ENCODE results near the gene LEPR. TPM values are rescaled to one million over a fixed set of nuclear protein-coding genes. Genes with fewer than 3 reads are reported as not detected.

The LEPR gene
- total RNA-seq, 1 experiment from 2014 or later = 5.3 TPM

GRCh38 chr1:65437616-65438015 lies 17.1 kb downstream of the LEPR start:
- no peaks in the 10 kb centered on the region for H3K27me3 Mint-ChIP-seq (ENCODE audit: low read depth)
- peaks cover 8% of the 10 kb centered on the region for H3K36me3 Mint-ChIP-seq
- DNase-seq (ENCODE audit: low spot score) (no peak), ATAC-seq (no peak)
- peaks cover 5% of the 10 kb centered on the region for H3K9me3 Mint-ChIP-seq
- ChIA-PET POLR2A (interaction anchor here (1.2 kb wide), 1 partner anchor 17 kb away, joined by 3 read pairs; the partner anchor contains the start of genes LEPR and LEPROT), CTCF (interaction anchor here (0.7 to 6.3 kb wide), 4 partner anchors 12 to 250 kb away, joined by 4 to 37 read pairs (median 12); no protein-coding TSS in a partner anchor)
- H3K4me3 Mint-ChIP-seq = no peak overlapping the region
- TF ChIP-seq GTF2I (CRISPR knock-in tag; conservative IDR thresholded peaks at IDR 0.05) = no peak
- TF ChIP-seq ZNF263 (CRISPR knock-in tag; IDR thresholded peaks at IDR 0.05; ENCODE audit: low read depth) = no peak
- TF ChIP-seq ZBTB43 (CRISPR knock-in tag; IDR thresholded peaks at IDR 0.05) = no peak
- TF ChIP-seq PRDM15 (CRISPR knock-in tag; IDR thresholded peaks at IDR 0.05) = no peak
- TF ChIP-seq ATF1 (CRISPR knock-in tag; IDR thresholded peaks at IDR 0.05) = no peak
- no peak for TF ChIP-seq PREB (CRISPR knock-in tag; IDR thresholded peaks at IDR 0.05; ENCODE audit: borderline replicate concordance)
- TF ChIP-seq ZSCAN18 (CRISPR knock-in tag; IDR thresholded peaks at IDR 0.05) = no peak
- no peak for TF ChIP-seq ZNF396 (CRISPR knock-in tag; IDR thresholded peaks at IDR 0.05; ENCODE audit: borderline replicate concordance)
- TF ChIP-seq GABPB1 (CRISPR knock-in tag; IDR thresholded peaks at IDR 0.05) = no peak
- no peak for TF ChIP-seq CDX4 (CRISPR knock-in tag; IDR thresholded peaks at IDR 0.05; ENCODE audit: borderline replicate concordance)
- no peak for TF ChIP-seq NR3C1 (CRISPR knock-in tag; conservative IDR thresholded peaks at IDR 0.05; ENCODE audit: low read depth)
- no peak for TF ChIP-seq ZNF512 (CRISPR knock-in tag; IDR thresholded peaks at IDR 0.05; ENCODE audit: borderline replicate concordance)
- TF ChIP-seq TEAD4 (CRISPR knock-in tag; IDR thresholded peaks at IDR 0.05) = no peak
- no peak for TF ChIP-seq ZNF232 (CRISPR knock-in tag; IDR thresholded peaks at IDR 0.05)
- no peak overlapping the region for H3K27ac Mint-ChIP-seq
- peaks cover 38% of the 10 kb centered on the region for H3K4me1 Mint-ChIP-seq

GRCh38 chr1:65440322-65440900 lies 19.9 kb downstream of the LEPR start:
- Mint-ChIP-seq H3K9me3 (peaks cover 15% of the 10 kb centered on the region), H3K27me3 (ENCODE audit: low read depth) (no peaks in the 10 kb centered on the region), H3K36me3 (peaks cover 17% of the 10 kb centered on the region), H3K4me1 (peaks cover 41% of the 10 kb centered on the region), H3K4me3 (no peak overlapping the region), H3K27ac (peak overlapping the region; percentile 51; the same call in 1 of the 2 replicates)
- DNase-seq (ENCODE audit: low spot score) (no peak), ATAC-seq (no peak)
- ChIA-PET CTCF (interaction anchor here (1.4 to 1.6 kb wide), 4 partner anchors 9 to 247 kb away, joined by 6 to 9 read pairs (median 8); no protein-coding TSS in a partner anchor), POLR2A (no interaction called here)
- TF ChIP-seq SOX15 (CRISPR knock-in tag; IDR thresholded peaks at IDR 0.05) (no peak), SMAD4 (CRISPR knock-in tag; IDR thresholded peaks at IDR 0.05) (no peak), FOXK1 (CRISPR knock-in tag; IDR thresholded peaks at IDR 0.05) (no peak), JAZF1 (CRISPR knock-in tag; IDR thresholded peaks at IDR 0.05) (no peak), NFATC4 (CRISPR knock-in tag; IDR thresholded peaks at IDR 0.05) (no peak), ATF6 (CRISPR knock-in tag; IDR thresholded peaks at IDR 0.05) (no peak), KAT7 (CRISPR knock-in tag; IDR thresholded peaks at IDR 0.05; ENCODE audit: borderline replicate concordance) (no peak), E2F5 (CRISPR knock-in tag; IDR thresholded peaks at IDR 0.05) (no peak), ESRRA (CRISPR knock-in tag; IDR thresholded peaks at IDR 0.05; ENCODE audit: borderline replicate concordance) (no peak)

Measured in WTC11 (cell line).